ENCODE measurements around the gene NEO1.
A peak's percentile ranks its signal among the peaks of the same experiment; 100 is the strongest.

NEO1 gene

GRCh38 chr15:73051807-73052652 is at the start of gene NEO1:
TSS of gene NEO1 (plus strand) at chr15:73052463. CDS start at chr15:73052676, 213 bp downstream.
- Histone ChIP-seq H3K27ac (ENCODE audit: low read depth, low read length) (no peak within 1 kb of the TSS), H3F3A (ENCODE audit: insufficient read depth) (peaks cover 14% of the 10 kb centered on the region; the same call in 1 of the 2 replicates), H3K27me3 (ENCODE audit: low read length) (no peaks in the 10 kb centered on the region), H4K20me1 (ENCODE audit: low read depth, low read length) (no peaks in the 10 kb centered on the region), H3K9ac (ENCODE audit: low read length) (peak within 1 kb of the TSS; percentile 67), H3K79me2 (ENCODE audit: insufficient read depth, low read length) (no peaks in the 10 kb centered on the region), H3K4me2 (ENCODE audit: low read depth, low read length, poor library complexity, severe bottlenecking) (peak within 1 kb of the TSS; percentile 70), H2AFZ (ENCODE audit: low read depth, low read length, severe bottlenecking) (peak within 1 kb of the TSS; percentile 91), H3K9me2 (replicated peaks; ENCODE audit: insufficient read depth, low read length) (no peaks in the 10 kb centered on the region), H3K4me3 (ENCODE audit: insufficient read depth, low read length, poor library complexity, severe bottlenecking) (peak within 1 kb of the TSS; percentile 71), H3K9me3 (ENCODE audit: insufficient read depth, low read length) (no peaks in the 10 kb centered on the region), H3K36me3 (ENCODE audit: low read length) (no peaks in the 10 kb centered on the region)
- TF ChIP-seq CTCF (IDR thresholded peaks at IDR 0.05; ENCODE audit: insufficient read depth, low read length, poor library complexity, severe bottlenecking), result no peak
- no peak for TF ChIP-seq EZH2phosphoT487 (conservative IDR thresholded peaks at IDR 0.05; ENCODE audit: low read length)

GRCh38 chr15:73004462-73004861 is 47.8 kb upstream of the NEO1 start:
- H3F3A ChIP-seq (ENCODE audit: insufficient read depth), result no peaks in the 10 kb centered on the region

GRCh38 chr15:73005032-73005431 is 47.2 kb upstream of the NEO1 start:
- no peak overlapping the region for H3K4me3 ChIP-seq (ENCODE audit: insufficient read depth, low read length, poor library complexity, severe bottlenecking)
- H3K27ac ChIP-seq (ENCODE audit: low read depth, low read length), result no peak overlapping the region
- no peak overlapping the region for H2AFZ ChIP-seq (ENCODE audit: low read depth, low read length, severe bottlenecking)
- H3K9ac ChIP-seq (ENCODE audit: low read length), result no peak overlapping the region
- H3K79me2 ChIP-seq (ENCODE audit: insufficient read depth, low read length), result no peaks in the 10 kb centered on the region
- no peaks in the 10 kb centered on the region for H3K27me3 ChIP-seq (ENCODE audit: low read length)
- no peaks in the 10 kb centered on the region for H3K36me3 ChIP-seq (ENCODE audit: low read length)
- H3K9me2 ChIP-seq (replicated peaks; ENCODE audit: insufficient read depth, low read length), result no peaks in the 10 kb centered on the region
- H3F3A ChIP-seq (ENCODE audit: insufficient read depth), result no peaks in the 10 kb centered on the region
- H3K9me3 ChIP-seq (ENCODE audit: insufficient read depth, low read length), result no peaks in the 10 kb centered on the region
- TF ChIP-seq EZH2phosphoT487 (conservative IDR thresholded peaks at IDR 0.05; ENCODE audit: low read length) (no peak), CTCF (IDR thresholded peaks at IDR 0.05; ENCODE audit: insufficient read depth, low read length, poor library complexity, severe bottlenecking) (no peak)
- no peak overlapping the region for H3K4me2 ChIP-seq (ENCODE audit: low read depth, low read length, poor library complexity, severe bottlenecking)
- H4K20me1 ChIP-seq (ENCODE audit: low read depth, low read length), result no peaks in the 10 kb centered on the region

More at GRCh38 chr15:73004462-73004861, 47.8 kb upstream of the NEO1 start:
- no peak overlapping the region for H3K27ac ChIP-seq (ENCODE audit: low read depth, low read length)
- H3K9me3 ChIP-seq (ENCODE audit: insufficient read depth, low read length), result no peaks in the 10 kb centered on the region
- H2AFZ ChIP-seq (ENCODE audit: low read depth, low read length, severe bottlenecking), result no peak overlapping the region
- no peak overlapping the region for H3K4me3 ChIP-seq (ENCODE audit: insufficient read depth, low read length, poor library complexity, severe bottlenecking)
- no peak overlapping the region for H3K4me2 ChIP-seq (ENCODE audit: low read depth, low read length, poor library complexity, severe bottlenecking)
- H3K27me3 ChIP-seq (ENCODE audit: low read length), result no peaks in the 10 kb centered on the region
- no peaks in the 10 kb centered on the region for H3K36me3 ChIP-seq (ENCODE audit: low read length)
- no peaks in the 10 kb centered on the region for H4K20me1 ChIP-seq (ENCODE audit: low read depth, low read length)
- H3K9me2 ChIP-seq (replicated peaks; ENCODE audit: insufficient read depth, low read length), result no peaks in the 10 kb centered on the region
- no peak for TF ChIP-seq CTCF (IDR thresholded peaks at IDR 0.05; ENCODE audit: insufficient read depth, low read length, poor library complexity, severe bottlenecking)
- no peak for TF ChIP-seq EZH2phosphoT487 (conservative IDR thresholded peaks at IDR 0.05; ENCODE audit: low read length)
- H3K79me2 ChIP-seq (ENCODE audit: insufficient read depth, low read length), result no peaks in the 10 kb centered on the region
- H3K9ac ChIP-seq (ENCODE audit: low read length), result no peak overlapping the region
